HS-5 (cell line): ENCODE data around the gene OVOL3.
"Not testable (repeated sequence)": the region's sequence is repeated elsewhere in the genome, so short reads cannot be mapped to it uniquely, and the experiment has no call there.

Experiments
- DNase-seq: peaks from one replicate; pipeline ENCODE4 v3.0.0-alpha.2; 2012; ENCODE audit warnings: low read depth

The OVOL3 gene

GRCh38 chr19:36101550-36102327 lies 9.2 kb upstream of the OVOL3 start:
- DNase-seq = no peak

GRCh38 chr19:36103040-36103626 lies 7.8 kb upstream of the OVOL3 start:
- DNase-seq = no peak

GRCh38 chr19:36103842-36104552 lies 6.9 kb upstream of the OVOL3 start:
- DNase-seq = no peak

- no peak for DNase-seq
These were observed 4.5 kb upstream of the OVOL3 start for GRCh38 chr19:36106441-36106840.

- no peak for DNase-seq
These were observed 4.0 kb upstream of the OVOL3 start for GRCh38 chr19:36106991-36107390.

GRCh38 chr19:36108684-36109083 lies 2.3 kb upstream of the OVOL3 start:
- no peak for DNase-seq

- DNase-seq = no peak
These were observed 227 bp downstream of the OVOL3 start for GRCh38 chr19:36111200-36111539.

GRCh38 chr19:36112678-36113077 lies 1.7 kb downstream of the OVOL3 start:
- no peak for DNase-seq

- no peak for DNase-seq
These were observed 2.5 kb downstream of the OVOL3 start for GRCh38 chr19:36113425-36113824.

GRCh38 chr19:36113894-36114720 lies 3.2 kb downstream of the OVOL3 start:
- no peak for DNase-seq

- peak; percentile 98 for DNase-seq
These were observed 3.9 kb downstream of the OVOL3 start, which contains the start of gene POLR2I for GRCh38 chr19:36114721-36115452. Gene POLR2I, minus strand, starts transcription at chr19:36114875. Its CDS starts 19 bp downstream, at chr19:36114856.

- DNase-seq = no peak
These were observed 4.8 kb downstream of the OVOL3 start, which contains the start of gene TBCB for GRCh38 chr19:36115453-36116343. Gene TBCB, plus strand, starts transcription at chr19:36115468. Its CDS starts 93 bp downstream, at chr19:36115561.

- DNase-seq = no peak
These were observed 5.3 kb downstream of the OVOL3 start for GRCh38 chr19:36116344-36116637.

GRCh38 chr19:36120092-36120983 lies 9.4 kb downstream of the OVOL3 start:
- DNase-seq = no peak

- DNase-seq = no peak
These were observed 10.0 kb downstream of the OVOL3 start for GRCh38 chr19:36120984-36121358.

GRCh38 chr19:36121486-36122124 lies 10.7 kb downstream of the OVOL3 start:
- DNase-seq = no peak

- DNase-seq = no peak
These were observed 14.6 kb downstream of the OVOL3 start for GRCh38 chr19:36125557-36125956.

GRCh38 chr19:36128392-36128736 lies 17.4 kb downstream of the OVOL3 start:
- DNase-seq = no peak

GRCh38 chr19:36131221-36131620 lies 20.3 kb downstream of the OVOL3 start:
- DNase-seq = not testable (repeated sequence)
